ENCODE results near the gene PTPN23. TPM values are rescaled to one million over a fixed set of nuclear protein-coding genes. Genes with fewer than 3 reads are reported as not detected.

PTPN23 gene
- total and polyA plus RNA-seq, 12 donors: 9.2 to 23.4 (median 19.6) TPM

DNA sequence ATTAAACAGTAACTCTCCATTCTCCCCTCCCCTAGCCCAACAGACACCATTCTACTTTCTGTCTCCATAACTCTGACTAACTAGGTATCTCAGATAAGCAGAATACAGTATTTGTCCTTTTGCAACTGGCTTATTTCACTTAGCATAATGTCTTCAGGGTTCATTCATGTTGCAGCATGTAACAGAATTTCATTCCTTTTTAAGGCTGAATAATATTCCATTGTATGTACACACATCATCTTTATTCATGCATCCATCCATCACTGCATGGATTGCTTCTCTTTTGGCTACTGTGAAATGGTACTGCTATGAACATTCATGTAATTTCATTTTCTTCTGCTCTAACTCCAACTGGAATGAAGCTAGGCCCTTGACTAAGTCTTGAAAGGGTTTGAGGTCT, 2.0 kb upstream of the PTPN23 start:
- DNase-seq (no peak), ATAC-seq (no peak)
- intact Hi-C loops (cut with DNase I): no loop called here
- no peaks in the 10 kb centered on the region for H3K27me3 ChIP-seq
- H3K36me3 ChIP-seq: no peaks in the 10 kb centered on the region
- TF ChIP-seq, protein P1, sequence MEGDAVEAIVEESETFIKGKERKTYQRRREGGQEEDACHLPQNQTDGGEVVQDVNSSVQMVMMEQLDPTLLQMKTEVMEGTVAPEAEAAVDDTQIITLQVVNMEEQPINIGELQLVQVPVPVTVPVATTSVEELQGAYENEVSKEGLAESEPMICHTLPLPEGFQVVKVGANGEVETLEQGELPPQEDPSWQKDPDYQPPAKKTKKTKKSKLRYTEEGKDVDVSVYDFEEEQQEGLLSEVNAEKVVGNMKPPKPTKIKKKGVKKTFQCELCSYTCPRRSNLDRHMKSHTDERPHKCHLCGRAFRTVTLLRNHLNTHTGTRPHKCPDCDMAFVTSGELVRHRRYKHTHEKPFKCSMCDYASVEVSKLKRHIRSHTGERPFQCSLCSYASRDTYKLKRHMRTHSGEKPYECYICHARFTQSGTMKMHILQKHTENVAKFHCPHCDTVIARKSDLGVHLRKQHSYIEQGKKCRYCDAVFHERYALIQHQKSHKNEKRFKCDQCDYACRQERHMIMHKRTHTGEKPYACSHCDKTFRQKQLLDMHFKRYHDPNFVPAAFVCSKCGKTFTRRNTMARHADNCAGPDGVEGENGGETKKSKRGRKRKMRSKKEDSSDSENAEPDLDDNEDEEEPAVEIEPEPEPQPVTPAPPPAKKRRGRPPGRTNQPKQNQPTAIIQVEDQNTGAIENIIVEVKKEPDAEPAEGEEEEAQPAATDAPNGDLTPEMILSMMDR (IDR thresholded peaks at IDR 0.05): no peak
- H3K4me3 ChIP-seq: no peak overlapping the region
- H3K4me1 ChIP-seq: peaks cover 7 to 48% (median 32%) of the 10 kb centered on the region in 9 donors
- no peak overlapping the region for H3K27ac ChIP-seq
- H3K9me3 ChIP-seq: no peaks in the 10 kb centered on the region

DNA sequence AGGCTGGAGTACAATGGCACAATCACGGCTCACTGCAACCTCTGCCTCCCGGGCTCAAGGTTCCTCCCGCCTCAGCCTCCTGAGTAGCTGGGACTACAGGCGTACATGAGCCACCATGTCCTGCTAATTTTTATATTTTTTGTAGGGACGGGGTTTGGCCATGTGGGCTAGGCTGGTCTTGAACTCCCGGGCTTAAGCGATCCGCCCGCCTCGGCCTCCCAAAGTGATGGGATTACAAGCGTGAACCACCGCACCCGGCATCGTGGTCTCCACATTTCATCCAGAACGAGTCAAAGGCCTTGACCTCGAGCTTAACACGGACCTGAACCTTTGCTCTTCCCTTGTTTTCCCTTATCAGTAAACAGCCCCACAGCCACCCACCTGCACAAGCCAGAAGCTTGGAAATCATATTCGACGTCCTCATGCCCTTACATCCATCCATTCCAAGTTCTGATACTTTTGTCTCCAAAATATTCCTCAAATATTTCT, 1.4 kb upstream of the PTPN23 start:
- Histone ChIP-seq H3K9me3 (no peaks in the 10 kb centered on the region), H3K36me3 (no peaks in the 10 kb centered on the region), H3K27ac (peak overlapping the region in 6 of 10 donors; percentile 86 to 97 (median 94)), H3K4me3 (peak overlapping the region in 9 of 10 donors; percentile 70 to 94 (median 91)), H3K4me1 (peaks cover 7 to 48% (median 33%) of the 10 kb centered on the region in 9 donors), H3K27me3 (no peaks in the 10 kb centered on the region)
- TF ChIP-seq, protein P1 (IDR thresholded peaks at IDR 0.05): no peak
- intact Hi-C loops (cut with DNase I): no loop called here
- no peak for DNase-seq
- 88 to 90% methylated on average over 19 of the region's 19 CpGs for WGBS, 2 donors
- ATAC-seq: no peak

DNA sequence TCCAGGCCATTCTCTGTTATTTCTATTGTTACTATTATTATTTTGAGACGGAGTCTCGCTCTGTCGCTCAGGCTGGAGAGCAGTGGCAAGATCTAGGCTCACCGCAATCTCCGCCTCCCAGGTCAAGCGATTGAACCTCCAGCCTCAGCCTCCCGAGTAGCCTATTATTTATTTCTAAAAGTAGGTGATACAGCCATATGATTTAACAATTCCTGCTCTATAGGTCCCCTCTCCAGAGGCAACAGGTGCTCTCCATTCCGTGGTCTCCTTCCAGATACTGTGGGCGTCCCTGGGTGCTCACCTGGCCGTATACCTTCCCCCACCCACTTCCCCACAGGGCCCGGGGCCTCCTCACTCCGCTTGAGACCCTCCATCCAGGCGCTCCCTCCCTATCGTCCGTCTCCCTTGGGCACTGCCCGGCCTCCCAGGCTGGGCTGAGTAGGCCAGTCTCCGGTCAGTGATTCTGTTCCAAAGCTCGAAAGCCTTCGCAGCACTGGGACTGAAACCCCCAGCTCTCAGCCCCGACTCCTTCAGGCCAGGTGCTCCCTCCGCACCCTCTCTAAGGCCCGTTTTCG, 708 bp upstream of the PTPN23 start:
- H3K27me3 ChIP-seq: no peaks in the 10 kb centered on the region
- peak in 1 of 2 donors; percentile 18 for DNase-seq
- H3K9me3 ChIP-seq: no peaks in the 10 kb centered on the region
- peak overlapping the region; percentile 68 to 94 (median 88) for H3K4me3 ChIP-seq
- peaks cover 7 to 52% (median 33%) of the 10 kb centered on the region in 9 donors for H3K4me1 ChIP-seq
- peak overlapping the region; percentile 49 to 97 (median 94) for H3K27ac ChIP-seq
- WGBS, 2 donors: 11 to 13% methylated on average over 23 of the region's 23 CpGs
- ATAC-seq: peak in 1 of 8 donors; percentile 33
- peaks cover 0 to 6% (median 0%) of the 10 kb centered on the region in 9 donors for H3K36me3 ChIP-seq
- intact Hi-C loops (cut with DNase I): no loop called here
- TF ChIP-seq, protein P1 (IDR thresholded peaks at IDR 0.05): peak in 1 of 9 donors; percentile 6

DNA sequence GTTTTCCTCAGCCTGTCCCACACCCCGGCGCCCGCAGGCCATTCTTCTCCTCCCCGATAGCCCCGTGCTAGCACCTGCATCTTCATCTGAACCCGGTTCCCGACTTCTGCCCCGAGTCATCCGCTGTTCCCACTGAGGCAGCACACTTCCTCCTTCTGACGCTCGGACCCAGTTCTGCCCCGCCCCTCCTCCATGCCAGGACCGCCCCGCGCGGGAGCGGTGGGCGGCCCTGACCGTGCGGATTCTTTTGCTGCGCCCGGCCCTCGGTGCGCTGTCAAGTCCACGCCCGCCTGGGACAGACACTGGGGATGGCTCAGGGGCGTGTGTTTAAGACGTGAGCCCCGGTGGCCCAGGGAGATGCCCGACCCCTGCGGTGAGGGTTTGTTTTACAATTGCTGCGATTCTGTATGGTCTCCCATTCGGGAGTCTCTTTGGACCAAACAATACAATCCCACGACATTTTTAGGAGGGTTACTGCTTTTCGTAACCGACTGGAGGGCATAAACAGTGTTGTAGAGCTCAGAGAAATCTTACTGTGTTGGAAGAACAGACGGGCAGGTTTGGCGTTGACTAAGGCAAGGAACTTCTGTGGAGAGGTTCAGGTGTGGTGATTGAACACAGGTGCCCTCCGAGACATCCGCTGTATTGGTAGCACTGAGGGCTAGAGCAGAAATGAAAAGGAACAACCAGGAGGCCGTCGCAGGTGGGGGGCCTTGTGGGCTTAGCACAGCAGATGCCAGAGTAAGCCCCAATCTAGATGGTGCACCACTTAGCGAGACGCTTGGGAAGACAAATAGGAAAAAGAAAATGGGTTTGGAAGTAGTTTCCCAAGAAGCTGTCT, 716 bp downstream of the PTPN23 start:
- Histone ChIP-seq H3K4me1 (peaks cover 8 to 56% (median 36%) of the 10 kb centered on the region in 9 donors), H3K27ac (peak overlapping the region; percentile 83 to 97 (median 94)), H3K27me3 (no peaks in the 10 kb centered on the region), H3K36me3 (peaks cover 0 to 15% (median 0%) of the 10 kb centered on the region in 9 donors), H3K4me3 (peak overlapping the region; percentile 70 to 96 (median 92)), H3K9me3 (no peaks in the 10 kb centered on the region)
- intact Hi-C loops (cut with DNase I): no loop called here
- ATAC-seq (peak; percentile 81 to 87 (median 84)), DNase-seq (peak; percentile 83 to 85)
- TF ChIP-seq, protein P1 (IDR thresholded peaks at IDR 0.05): no peak
- WGBS, 2 donors: 6 to 8% methylated on average over 44 of the region's 44 CpGs
